Lower leg skin (tissue), 4 donors: ENCODE results near the gene NTF4. TPM values are rescaled to one million over a fixed set of nuclear protein-coding genes. Genes with fewer than 3 reads are reported as not detected.
"Not testable (repeated sequence)": the region's sequence is repeated elsewhere in the genome, so short reads cannot be mapped to it uniquely, and the experiment has no call there.

ENCODE experiments used
- DNase-seq, 2 donors: peaks; one replicate each; pipeline ENCODE4 v3.0.0-alpha.2; 2019; ENCODE audit warnings: low spot score in 2 of 2
- H3K4me3 ChIP-seq: fragments of 200-600 bp; sonication (generic); 2 replicates; pipeline ENCODE4 v1.5.1; 2017; ENCODE audit warnings: mild to moderate bottlenecking, low read depth; ENCODE audit not compliant: poor library complexity, severe bottlenecking
- POLR2A ChIP-seq, 2 donors: fragments of 450-650 bp; IDR thresholded peaks; one replicate each; pipeline ENCODE4 v1.6.1; 2016 to 2017; ENCODE audit warnings: antibody characterized with exemption in 2 of 2, mild to moderate bottlenecking in 1 of 2, moderate library complexity in 1 of 2
- WGBS, 2 donors: methylation state at CpG; one replicate each; pipeline ENCODE4 v1.1.5; 2018; 5-methylcytosine and 5-hydroxymethylcytosine counted together
- intact Hi-C: fragments of 100-400 bp; cut with DNase I; formaldehyde crosslinking; loops from one replicate; pipeline ENCODE4 v1.15.0; 2023; ENCODE audit warnings: low total_unique reads
- total RNA-seq, 4 donors: library from RNA; depleted of rRNA; stranded (reverse); fragments of >200 nt; gene quantifications; one replicate each; pipeline ENCODE4 v1.1.0, GENCODE V29; 2016
- TF ChIP-seq, protein P1 (sequence below), 3 donors: fragments of 450-650 bp; IDR thresholded peaks; one replicate each; pipeline ENCODE4 v1.5.1; 2016; ENCODE audit warnings: antibody characterized with exemption in 3 of 3, mild to moderate bottlenecking in 3 of 3, moderate library complexity in 2 of 3

NTF4 gene
- total RNA-seq, 4 donors from 2014 or later = 7.4 to 16.8 (median 8.4) TPM

DNA sequence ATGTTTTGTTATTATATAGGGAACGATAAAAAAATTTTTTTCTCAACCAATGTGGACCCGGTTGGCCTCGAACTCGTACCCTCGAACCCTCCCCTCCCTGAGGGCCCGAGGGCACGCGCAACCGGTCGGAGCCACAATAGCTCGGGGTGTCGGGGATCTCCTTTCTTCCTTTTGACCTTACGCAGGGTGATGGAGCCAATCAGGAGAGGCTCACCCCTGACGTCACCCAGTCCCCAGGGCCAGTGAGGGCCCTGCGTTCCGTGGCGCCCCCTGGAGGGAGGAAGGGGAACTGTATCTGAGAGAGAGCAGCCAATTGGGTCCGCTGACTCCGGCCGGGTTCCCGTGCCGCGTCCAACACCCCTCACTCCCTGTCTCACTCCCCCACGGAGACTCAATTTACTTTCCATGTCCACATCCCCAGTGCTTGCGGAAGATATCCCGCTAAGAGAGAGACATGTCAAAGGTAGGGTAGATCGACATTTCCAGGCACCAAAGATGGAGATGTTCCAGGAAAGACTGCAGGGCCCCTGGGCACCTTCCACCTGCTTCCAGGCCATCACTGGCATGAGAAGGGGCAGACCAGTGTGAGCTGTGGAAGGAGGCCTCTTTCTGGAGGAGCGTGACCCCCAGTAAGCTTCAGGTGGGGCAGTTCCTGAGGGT, 32.8 kb downstream of the NTF4 start, which contains the start of gene CGB2:
Gene CGB2, plus strand, starts transcription at position 249 of the 660 bp plus-strand sequence. Its CDS starts 206 bp downstream, at position 455.
- intact Hi-C loops = not testable (repeated sequence)

DNA sequence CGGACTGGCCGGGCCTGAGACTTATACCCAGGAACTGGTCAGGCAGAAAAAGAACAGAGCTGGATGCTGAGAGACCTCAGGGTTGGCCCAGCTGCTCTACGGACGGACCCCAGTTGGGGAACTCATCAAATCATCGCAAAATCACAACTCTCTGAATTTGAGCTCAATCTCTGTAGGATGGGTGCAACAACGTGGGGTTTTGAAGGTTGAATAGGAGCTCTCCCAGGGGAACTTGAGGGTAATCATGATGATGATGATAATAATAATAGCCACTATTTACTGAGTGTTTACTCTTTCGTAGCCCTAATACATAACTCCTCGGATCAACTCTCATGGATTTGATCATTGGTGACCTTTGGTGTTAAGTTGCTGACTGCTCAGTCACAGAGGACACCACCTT, 34.3 kb downstream of the NTF4 start:
- H3K4me3 ChIP-seq, DNase-seq, intact Hi-C loops: not testable (repeated sequence)
- 88 to 91% methylated on average over 6 of the region's 8 CpGs for WGBS, 2 donors

More for the DNA sequence above, 32.8 kb downstream of the NTF4 start, which contains the start of gene CGB2:
- 25 to 32% methylated on average over 28 of the region's 28 CpGs for WGBS, 2 donors
- not testable (repeated sequence) for H3K4me3 ChIP-seq, DNase-seq

DNA sequence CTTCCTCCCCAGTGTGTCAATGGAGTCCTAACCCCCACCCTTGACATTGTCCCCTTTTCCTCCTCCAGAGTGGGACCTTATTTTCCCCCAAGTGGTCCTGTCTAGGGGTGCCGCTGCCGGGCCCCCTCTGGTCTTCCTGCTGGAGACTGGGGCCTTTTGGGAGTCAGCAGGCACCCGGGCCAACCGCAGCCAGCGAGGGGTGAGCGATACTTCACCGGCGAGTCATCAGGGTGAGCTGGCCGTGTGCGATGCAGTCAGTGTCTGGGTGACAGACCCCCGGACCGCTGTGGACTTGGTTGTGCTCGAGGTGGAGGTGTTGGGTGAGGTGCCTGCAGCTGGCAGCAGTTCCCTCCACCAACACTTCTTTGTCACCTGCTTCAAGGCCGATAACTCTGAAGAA, 34.9 kb downstream of the NTF4 start:
- intact Hi-C loops, H3K4me3 ChIP-seq, DNase-seq: not testable (repeated sequence)
- 85 to 87% methylated on average over 13 to 14 of the region's 14 CpGs for WGBS, 2 donors

DNA sequence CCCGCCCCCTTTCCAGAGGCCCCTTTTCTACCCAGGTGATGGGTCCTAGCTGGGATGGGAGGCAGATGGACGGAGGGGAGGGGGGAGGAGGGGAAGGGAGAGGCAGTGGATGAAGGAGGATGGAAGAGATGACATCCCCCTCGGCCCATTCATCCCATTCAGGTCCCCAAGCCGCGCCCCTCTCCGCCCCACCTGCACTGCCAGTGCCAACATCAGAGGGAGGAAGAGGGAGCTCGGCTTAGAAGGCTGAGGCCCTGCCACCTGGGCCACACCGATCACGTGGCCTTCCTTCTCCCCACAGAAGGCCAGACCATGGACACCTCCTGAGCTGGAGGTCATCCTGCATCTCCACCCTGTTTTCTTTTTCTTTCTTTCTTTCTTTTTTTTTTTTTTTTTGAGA, 35.9 kb downstream of the NTF4 start:
- 79 to 83% methylated on average over 9 of the region's 9 CpGs for WGBS, 2 donors
- DNase-seq, H3K4me3 ChIP-seq, intact Hi-C loops: not testable (repeated sequence)

DNA sequence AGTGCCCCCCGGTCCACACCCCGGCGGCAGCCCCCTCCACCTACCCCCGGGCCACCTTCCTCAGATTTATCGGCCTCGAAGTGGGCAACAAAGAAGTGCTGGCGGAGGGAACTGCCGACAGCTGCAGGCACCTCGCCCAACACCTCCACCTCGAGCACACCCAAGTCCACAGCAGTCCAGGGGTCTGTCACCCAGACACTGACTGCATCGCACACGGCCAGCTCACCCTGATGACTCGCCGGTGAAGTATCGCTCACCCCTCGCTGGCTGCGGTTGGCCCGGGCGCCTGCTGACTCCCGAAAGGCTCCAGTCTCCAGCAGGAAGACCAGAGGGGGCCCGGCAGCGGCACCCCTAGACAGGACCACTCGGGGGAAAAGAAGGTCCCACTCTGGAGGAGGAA, 39.0 kb downstream of the NTF4 start:
- intact Hi-C loops, DNase-seq, H3K4me3 ChIP-seq: not testable (repeated sequence)
- 84 to 87% methylated on average over 13 to 23 of the region's 23 CpGs for WGBS, 2 donors

DNA sequence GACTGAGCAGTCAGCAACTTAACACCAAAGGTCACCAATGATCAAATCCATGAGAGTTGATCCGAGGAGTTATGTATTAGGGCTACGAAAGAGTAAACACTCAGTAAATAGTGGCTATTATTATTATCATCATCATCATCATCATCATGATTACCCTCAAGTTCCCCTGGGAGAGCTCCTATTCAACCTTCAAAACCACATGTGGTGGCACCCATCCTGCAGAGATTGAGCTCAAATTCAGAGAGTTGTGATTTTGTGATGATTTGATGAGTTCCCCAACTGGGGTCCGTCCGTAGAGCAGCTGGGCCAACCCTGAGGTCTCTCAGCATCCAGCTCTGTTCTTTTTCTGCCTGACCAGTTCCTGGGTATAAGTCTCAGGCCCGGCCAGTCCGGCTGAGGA, 39.5 kb downstream of the NTF4 start:
- H3K4me3 ChIP-seq, intact Hi-C loops, DNase-seq: not testable (repeated sequence)
- WGBS, 2 donors = 85 to 87% methylated on average over 4 of the region's 6 CpGs

DNA sequence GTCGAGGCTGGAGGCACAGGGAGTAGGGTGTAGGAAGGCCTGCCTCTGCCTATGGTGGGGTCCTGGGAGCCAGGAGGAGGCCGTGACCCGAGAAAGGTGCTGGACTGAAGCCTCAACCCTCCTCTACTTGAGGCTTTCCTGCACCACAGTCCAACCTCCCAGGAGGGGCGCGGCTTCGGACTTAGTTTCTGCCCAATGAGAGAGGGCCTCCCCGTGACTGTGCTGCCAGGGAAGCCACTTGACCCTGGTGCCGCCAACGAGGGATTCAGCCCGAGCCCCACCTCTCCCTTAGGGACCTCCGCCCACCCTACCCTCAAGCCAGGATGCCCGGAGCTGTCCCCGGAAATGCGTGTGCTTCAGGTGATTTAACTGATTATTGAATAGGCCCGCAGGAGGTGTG, 40.4 kb downstream of the NTF4 start, which contains the start of gene CGB3:
Gene CGB3, minus strand, starts transcription at position 101 of the 400 bp plus-strand sequence. CDS start 362 bp downstream, outside the sequence.
- H3K4me3 ChIP-seq, intact Hi-C loops, DNase-seq: not testable (repeated sequence)
- 70 to 73% methylated on average over 13 to 14 of the region's 15 CpGs for WGBS, 2 donors

DNA sequence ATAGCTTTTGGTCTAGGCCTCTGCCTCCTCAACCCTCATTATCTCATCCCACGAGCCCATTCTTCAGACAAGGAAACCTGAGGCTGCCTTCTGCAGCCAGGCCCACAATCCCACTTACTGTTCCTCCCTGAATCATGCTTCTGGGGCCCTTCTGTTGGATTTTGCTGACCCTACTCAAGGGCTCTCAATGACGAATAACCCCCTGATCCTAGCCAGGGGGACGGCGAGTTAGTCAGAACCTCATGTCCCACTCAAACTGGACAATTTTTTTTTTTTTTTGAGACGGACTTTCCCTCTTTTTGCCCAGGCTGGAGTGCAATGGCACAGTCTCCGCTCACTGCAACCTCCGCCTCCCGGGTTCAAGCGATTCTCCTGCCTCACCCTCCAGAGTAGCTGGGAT, 42.5 kb downstream of the NTF4 start:
- TF ChIP-seq, protein P1, sequence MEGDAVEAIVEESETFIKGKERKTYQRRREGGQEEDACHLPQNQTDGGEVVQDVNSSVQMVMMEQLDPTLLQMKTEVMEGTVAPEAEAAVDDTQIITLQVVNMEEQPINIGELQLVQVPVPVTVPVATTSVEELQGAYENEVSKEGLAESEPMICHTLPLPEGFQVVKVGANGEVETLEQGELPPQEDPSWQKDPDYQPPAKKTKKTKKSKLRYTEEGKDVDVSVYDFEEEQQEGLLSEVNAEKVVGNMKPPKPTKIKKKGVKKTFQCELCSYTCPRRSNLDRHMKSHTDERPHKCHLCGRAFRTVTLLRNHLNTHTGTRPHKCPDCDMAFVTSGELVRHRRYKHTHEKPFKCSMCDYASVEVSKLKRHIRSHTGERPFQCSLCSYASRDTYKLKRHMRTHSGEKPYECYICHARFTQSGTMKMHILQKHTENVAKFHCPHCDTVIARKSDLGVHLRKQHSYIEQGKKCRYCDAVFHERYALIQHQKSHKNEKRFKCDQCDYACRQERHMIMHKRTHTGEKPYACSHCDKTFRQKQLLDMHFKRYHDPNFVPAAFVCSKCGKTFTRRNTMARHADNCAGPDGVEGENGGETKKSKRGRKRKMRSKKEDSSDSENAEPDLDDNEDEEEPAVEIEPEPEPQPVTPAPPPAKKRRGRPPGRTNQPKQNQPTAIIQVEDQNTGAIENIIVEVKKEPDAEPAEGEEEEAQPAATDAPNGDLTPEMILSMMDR (IDR thresholded peaks at IDR 0.05) = no peak
- no peak for TF ChIP-seq POLR2A (IDR thresholded peaks at IDR 0.05)
- no peak for DNase-seq
- WGBS, 2 donors = 94 to 96% methylated on average over 9 of the region's 9 CpGs
- intact Hi-C loops = no loop called here
- H3K4me3 ChIP-seq = no peak overlapping the region

DNA sequence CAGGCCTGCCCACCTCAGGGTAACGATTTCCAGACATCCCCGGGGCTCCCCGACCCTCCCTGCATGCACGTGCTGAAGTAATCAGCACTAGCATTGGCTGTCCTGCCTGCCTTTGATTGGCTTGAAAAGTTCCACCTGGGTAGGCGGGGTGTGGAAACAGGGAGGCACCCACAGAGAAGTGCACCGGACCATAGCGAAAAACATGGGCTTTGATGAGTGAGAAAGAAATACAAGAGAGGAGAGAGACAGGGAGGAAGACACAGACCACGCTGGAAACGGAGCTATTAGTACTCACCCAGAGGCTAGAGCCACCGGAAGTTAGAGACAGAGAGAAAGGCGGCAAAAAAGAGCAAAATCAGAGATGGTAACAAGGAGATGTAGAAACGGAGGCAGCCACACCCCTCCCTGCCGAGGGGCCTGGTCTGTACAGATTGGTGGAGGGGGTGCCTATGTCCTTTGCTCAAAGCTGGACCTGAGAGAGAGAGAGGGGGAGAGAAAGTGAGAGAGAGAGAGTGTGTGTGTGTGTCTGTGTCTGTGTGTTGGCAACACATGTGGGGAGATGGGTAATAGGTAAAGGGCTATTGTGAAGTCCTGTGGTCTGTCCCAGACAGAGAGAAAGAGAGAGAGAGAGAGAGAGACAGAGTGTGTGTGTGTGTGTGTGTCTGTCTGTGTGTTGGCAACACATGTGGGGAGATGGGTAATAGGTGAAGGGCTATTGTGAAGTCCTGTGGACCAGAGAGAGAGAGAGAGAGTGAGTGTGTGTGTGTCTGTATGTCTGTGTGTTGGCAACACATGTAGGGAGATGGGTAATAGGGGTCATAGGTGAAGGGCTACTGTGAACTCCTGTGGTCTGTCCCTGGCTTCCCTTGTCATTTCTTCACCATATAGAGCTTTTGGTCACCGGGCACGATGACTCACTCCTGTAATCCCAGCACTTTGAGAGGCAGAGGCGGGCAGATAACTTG, 43.4 kb downstream of the NTF4 start:
- intact Hi-C loops = no loop called here
- 41% methylated on average over 16 of the region's 16 CpGs for WGBS, 2 donors
- no peak overlapping the region for H3K4me3 ChIP-seq
- no peak for DNase-seq
- TF ChIP-seq, protein P1 (IDR thresholded peaks at IDR 0.05) = no peak
- TF ChIP-seq POLR2A (IDR thresholded peaks at IDR 0.05) = no peak
